Measurements from ENCODE around the gene KIAA0825. TPM values are rescaled to one million over a fixed set of nuclear protein-coding genes. Genes with fewer than 3 reads are reported as not detected.

KIAA0825 gene
- total RNA-seq, 1 donor from 2014 or later, result 5.8 TPM

- TF ChIP-seq CTCF (IDR thresholded peaks at IDR 0.05; ENCODE audit: unreplicated experiment), result no peak
- Mint-ChIP-seq H3K9me3 (ENCODE audit: low read depth) (no peaks in the 10 kb centered on the region), H3K27me3 (peaks cover 60% of the 10 kb centered on the region), H3K4me3 (ENCODE audit: low read depth) (no peak overlapping the region), H3K4me1 (ENCODE audit: low read depth) (peaks cover 1% of the 10 kb centered on the region), H3K36me3 (ENCODE audit: insufficient read depth) (no peaks in the 10 kb centered on the region), H3K27ac (no peak overlapping the region)
- no peak for DNase-seq (ENCODE audit: low spot score, unreplicated experiment)
These were observed 314.3 kb downstream of the KIAA0825 start for GRCh38 chr5:94304146-94304545.

GRCh38 chr5:94288937-94289336, 329.5 kb downstream of the KIAA0825 start:
- Mint-ChIP-seq H3K9me3 (ENCODE audit: low read depth) (peaks cover 22% of the 10 kb centered on the region), H3K27ac (no peak overlapping the region), H3K4me3 (ENCODE audit: low read depth) (no peak overlapping the region), H3K4me1 (ENCODE audit: low read depth) (peaks cover 11% of the 10 kb centered on the region), H3K36me3 (ENCODE audit: insufficient read depth) (peaks cover 12% of the 10 kb centered on the region), H3K27me3 (peaks cover 92% of the 10 kb centered on the region)
- TF ChIP-seq CTCF (IDR thresholded peaks at IDR 0.05; ENCODE audit: unreplicated experiment), result no peak
- DNase-seq (ENCODE audit: low spot score, unreplicated experiment), result no peak

GRCh38 chr5:94285984-94286383, 332.4 kb downstream of the KIAA0825 start:
- Mint-ChIP-seq H3K4me1 (ENCODE audit: low read depth) (peaks cover 11% of the 10 kb centered on the region), H3K36me3 (ENCODE audit: insufficient read depth) (no peaks in the 10 kb centered on the region), H3K27ac (peak overlapping the region; percentile 38), H3K27me3 (peaks cover 92% of the 10 kb centered on the region), H3K4me3 (ENCODE audit: low read depth) (no peak overlapping the region), H3K9me3 (ENCODE audit: low read depth) (no peaks in the 10 kb centered on the region)
- no peak for DNase-seq (ENCODE audit: low spot score, unreplicated experiment)
- no peak for TF ChIP-seq CTCF (IDR thresholded peaks at IDR 0.05; ENCODE audit: unreplicated experiment)

- DNase-seq (ENCODE audit: low spot score, unreplicated experiment), result no peak
- TF ChIP-seq CTCF (IDR thresholded peaks at IDR 0.05; ENCODE audit: unreplicated experiment), result no peak
- H3K4me3 Mint-ChIP-seq (ENCODE audit: low read depth), result no peak overlapping the region
- no peak overlapping the region for H3K27ac Mint-ChIP-seq
- H3K36me3 Mint-ChIP-seq (ENCODE audit: insufficient read depth), result no peaks in the 10 kb centered on the region
- peaks cover 91% of the 10 kb centered on the region for H3K27me3 Mint-ChIP-seq
- peaks cover 11% of the 10 kb centered on the region for H3K4me1 Mint-ChIP-seq (ENCODE audit: low read depth)
- H3K9me3 Mint-ChIP-seq (ENCODE audit: low read depth), result no peaks in the 10 kb centered on the region
These were observed 335.3 kb downstream of the KIAA0825 start for GRCh38 chr5:94283093-94283492.

- Mint-ChIP-seq H3K4me1 (ENCODE audit: low read depth) (peaks cover 10% of the 10 kb centered on the region), H3K27ac (no peak overlapping the region), H3K36me3 (ENCODE audit: insufficient read depth) (no peaks in the 10 kb centered on the region), H3K27me3 (peaks cover 90% of the 10 kb centered on the region), H3K4me3 (ENCODE audit: low read depth) (no peak overlapping the region), H3K9me3 (ENCODE audit: low read depth) (no peaks in the 10 kb centered on the region)
- no peak for DNase-seq (ENCODE audit: low spot score, unreplicated experiment)
- TF ChIP-seq CTCF (IDR thresholded peaks at IDR 0.05; ENCODE audit: unreplicated experiment), result no peak
These were observed 337.1 kb downstream of the KIAA0825 start for GRCh38 chr5:94281236-94281801.

Data from progenitor cell of endocrine pancreas (in vitro differentiated cells).